NCI-H2107 treated with DMSO at 0.1 percent for 48 hours (cell line): ENCODE data around the gene CTU2.

Experiments used
- DNase-seq: peaks from one replicate; lab custom pipeline; 2025; ENCODE audit not compliant: unreplicated experiment; lab: John Stamatoyannopoulos, UW

Gene CTU2

GRCh38 chr16:88759976-88760350 lies 53.7 kb downstream of the CTU2 start:
- DNase-seq: no peak

- no peak for DNase-seq
Measured at GRCh38 chr16:88760424-88761142, 54.3 kb downstream of the CTU2 start.

- DNase-seq: no peak
Measured at GRCh38 chr16:88761143-88761534, 54.8 kb downstream of the CTU2 start.

GRCh38 chr16:88761830-88762229 lies 55.5 kb downstream of the CTU2 start:
- no peak for DNase-seq

- DNase-seq: no peak
Measured at GRCh38 chr16:88762258-88762870, 56.1 kb downstream of the CTU2 start.

GRCh38 chr16:88762941-88763340 lies 56.6 kb downstream of the CTU2 start:
- DNase-seq: no peak

GRCh38 chr16:88763502-88764053 lies 57.3 kb downstream of the CTU2 start:
- no peak for DNase-seq

- no peak for DNase-seq
Measured at GRCh38 chr16:88764080-88764479, 57.8 kb downstream of the CTU2 start.

- no peak for DNase-seq
Measured at GRCh38 chr16:88764913-88765349, 58.6 kb downstream of the CTU2 start.
